Measurements from ENCODE around the gene EPHB4.
"Not testable (repeated sequence)": the region's sequence is repeated elsewhere in the genome, so short reads cannot be mapped to it uniquely, and the experiment has no call there.

EPHB4 gene

DNA sequence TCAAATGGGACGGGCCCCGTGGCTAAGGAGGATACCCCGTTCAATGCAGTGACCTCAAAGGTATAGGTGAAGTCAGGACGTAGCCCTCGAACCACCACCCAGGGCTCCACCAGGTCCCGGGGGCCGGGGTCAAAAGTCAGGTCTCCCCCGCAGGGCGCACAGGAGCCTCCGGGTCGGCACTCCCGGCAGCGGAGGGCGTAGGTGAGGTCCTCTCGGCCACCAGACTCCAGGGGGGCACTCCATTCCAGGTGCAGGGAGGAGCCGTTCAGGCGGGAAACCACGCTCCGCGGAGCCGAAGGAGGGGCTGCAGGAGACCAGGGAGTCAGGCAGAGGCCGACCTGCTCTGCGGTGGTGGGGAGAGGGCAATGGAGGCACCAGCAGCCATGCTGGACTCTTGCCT lies 7.7 kb downstream of the EPHB4 start:
- DNase-seq, result no peak

DNA sequence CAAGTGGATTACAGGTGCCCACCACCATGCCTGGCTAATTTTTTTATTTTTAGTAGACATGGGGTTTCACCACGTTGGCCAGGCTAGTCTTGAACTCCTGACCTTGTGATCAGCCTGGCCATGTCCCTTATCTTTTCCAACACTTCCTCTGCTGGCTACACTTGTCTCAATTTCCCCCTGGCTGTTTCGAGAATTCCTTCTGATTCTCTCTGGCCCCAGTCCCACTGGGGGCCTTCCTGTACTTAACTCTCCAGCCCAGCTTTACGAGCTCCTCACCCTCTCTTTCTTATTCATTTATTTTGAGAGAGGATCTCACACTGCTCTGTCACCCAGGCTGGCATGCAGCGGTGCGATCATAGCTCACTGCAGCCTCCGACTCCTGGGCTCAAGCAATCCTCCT lies 8.5 kb downstream of the EPHB4 start:
- no peak for DNase-seq

GRCh38 chr7:100818366-100818765 lies 9.0 kb downstream of the EPHB4 start:
- no peak for DNase-seq

DNA sequence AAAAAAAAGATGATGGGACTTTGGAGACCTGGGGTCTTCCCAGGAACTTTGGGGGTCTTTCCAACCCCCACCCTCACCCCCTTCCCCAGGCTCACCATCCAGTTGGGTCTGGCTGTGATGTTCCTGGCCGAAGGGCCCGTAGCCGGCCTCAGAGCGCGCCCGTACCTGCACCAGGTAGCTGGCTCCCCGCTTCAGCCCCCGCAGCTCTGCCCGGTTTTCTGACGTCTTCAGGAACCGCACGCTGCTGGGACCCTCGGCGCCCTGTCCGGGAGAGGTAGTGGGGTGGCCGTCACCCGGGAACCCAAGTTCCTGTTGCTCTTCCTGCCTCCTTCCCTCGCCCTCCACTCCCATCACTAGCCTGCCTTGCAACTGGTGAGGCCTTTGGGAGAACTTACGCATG lies 10.2 kb downstream of the EPHB4 start:
- DNase-seq, result no peak

DNA sequence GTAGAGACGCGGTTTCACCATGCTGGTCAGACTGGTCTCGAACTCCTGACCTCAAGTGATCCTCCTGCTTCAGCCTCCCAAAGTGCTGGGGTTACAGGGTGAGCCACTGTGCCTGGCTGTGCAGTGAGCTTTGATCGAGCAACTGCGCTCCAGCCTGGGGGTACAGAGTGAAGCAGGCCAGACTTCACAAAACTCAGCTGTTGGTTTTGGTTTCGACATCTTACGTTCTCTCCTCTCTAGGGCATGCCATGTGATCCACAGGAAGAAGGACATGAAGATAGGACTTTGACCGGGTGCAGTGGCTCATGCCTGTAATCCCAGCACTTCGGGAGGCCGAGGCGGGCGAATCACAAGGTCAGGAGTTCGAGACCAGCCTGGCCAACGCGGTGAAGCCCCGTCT lies 10.8 kb downstream of the EPHB4 start:
- DNase-seq, result not testable (repeated sequence)

DNA sequence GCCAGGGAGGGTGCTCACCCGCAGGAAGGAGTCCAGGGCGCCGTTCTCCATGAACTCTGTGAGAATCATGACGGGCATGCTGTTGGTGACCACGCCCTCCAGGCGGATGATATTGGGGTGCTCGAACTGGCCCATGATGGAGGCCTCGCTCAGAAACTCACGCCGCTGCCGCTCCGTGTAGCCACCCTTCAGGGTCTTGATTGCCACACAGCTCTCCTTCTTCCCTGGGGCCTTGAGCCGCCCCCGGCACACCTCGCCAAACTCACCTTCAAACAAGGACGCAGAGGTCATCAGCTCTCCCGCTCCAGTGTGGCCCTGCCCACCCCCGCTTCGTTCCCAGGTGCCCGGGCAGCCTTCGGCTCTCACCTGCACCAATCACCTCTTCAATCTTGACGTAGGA lies 14.6 kb downstream of the EPHB4 start:
- no peak for DNase-seq

GRCh38 chr7:100811480-100811879 lies 15.8 kb downstream of the EPHB4 start:
- DNase-seq, result no peak

- DNase-seq, result no peak
Measured at GRCh38 chr7:100808354-100808875, 18.9 kb downstream of the EPHB4 start.

GRCh38 chr7:100806883-100807282 lies 20.4 kb downstream of the EPHB4 start:
- not testable (repeated sequence) for DNase-seq

- DNase-seq, result no peak
Measured at GRCh38 chr7:100806276-100806675, 21.0 kb downstream of the EPHB4 start.

GRCh38 chr7:100804681-100805431 lies 22.5 kb downstream of the EPHB4 start:
- no peak for DNase-seq

DNA sequence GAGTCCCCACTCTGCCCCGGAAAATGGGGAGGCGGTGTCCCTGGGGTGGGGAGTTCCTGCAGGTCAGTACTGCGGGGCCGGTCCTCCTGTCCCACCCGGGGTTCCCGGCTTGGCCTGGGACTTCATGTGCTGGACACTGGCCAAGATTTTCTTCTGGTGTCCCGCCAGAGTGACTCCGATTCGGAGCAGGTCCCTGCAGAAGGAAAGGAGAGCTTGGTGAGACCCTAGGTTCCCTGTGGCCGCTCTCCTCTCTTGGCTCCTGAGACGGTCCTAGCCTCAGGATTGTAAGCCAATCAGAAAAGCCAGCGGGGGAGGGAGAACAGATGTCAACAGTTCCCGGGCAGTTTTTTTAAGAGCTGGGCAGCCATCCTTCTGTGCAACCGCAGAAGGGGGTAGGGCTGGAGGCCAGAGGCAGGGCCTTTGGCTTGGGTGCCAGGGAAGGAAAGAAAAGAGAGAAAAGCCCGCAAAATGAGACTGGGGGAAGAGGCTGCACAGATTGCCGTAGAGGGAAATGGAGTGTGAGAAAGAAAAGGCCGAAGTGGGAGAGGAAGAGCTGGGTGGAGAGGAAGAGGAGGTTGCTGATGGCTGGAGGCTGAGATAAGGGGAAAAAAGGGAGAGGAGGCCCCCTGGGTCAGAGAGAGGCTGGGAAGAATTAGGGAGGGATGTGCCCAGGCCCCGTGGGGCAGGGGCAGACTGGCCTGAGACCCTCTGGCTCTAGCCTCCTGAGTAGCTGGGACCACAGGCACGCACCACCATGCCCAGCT lies 23.7 kb downstream of the EPHB4 start:
- peak; percentile 96 for DNase-seq

GRCh38 chr7:100802951-100803350 lies 24.4 kb downstream of the EPHB4 start:
- DNase-seq, result no peak

DNA sequence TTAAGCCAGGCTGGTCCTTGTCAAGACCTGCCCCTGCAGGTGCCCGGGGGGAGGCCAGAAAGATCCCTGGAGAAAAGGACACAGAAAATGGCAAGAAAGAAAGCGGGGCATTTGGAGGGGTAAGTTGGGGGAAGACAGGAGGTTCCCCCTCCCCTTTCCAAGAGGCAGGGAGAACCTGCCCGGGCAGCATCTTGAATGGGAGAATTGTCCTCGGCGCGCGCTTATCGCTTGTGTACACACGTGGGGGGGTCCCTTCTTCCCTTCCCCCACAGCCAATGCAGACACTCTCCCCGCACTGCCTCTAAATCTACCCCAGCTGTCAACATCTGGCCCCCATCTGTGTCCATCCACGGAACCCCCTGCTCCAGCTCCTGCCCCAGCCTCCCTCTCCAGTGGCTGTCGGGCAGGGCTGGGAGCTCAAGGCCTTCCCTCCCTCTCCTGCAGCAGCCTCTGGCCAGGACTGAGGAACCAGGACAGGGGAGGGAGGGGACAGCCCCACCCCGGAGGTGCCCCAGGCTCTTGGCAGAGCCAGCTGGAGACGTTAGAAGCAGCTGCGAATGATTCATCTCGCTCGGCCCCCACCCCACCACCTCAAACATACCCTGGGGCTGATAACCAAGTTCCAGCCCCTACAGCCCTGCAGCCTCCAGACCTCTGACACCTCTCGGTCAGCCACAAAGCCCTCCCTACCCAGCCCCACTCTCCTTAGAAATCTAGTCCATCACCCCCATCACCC lies 25.3 kb downstream of the EPHB4 start:
- no peak for DNase-seq

DNA sequence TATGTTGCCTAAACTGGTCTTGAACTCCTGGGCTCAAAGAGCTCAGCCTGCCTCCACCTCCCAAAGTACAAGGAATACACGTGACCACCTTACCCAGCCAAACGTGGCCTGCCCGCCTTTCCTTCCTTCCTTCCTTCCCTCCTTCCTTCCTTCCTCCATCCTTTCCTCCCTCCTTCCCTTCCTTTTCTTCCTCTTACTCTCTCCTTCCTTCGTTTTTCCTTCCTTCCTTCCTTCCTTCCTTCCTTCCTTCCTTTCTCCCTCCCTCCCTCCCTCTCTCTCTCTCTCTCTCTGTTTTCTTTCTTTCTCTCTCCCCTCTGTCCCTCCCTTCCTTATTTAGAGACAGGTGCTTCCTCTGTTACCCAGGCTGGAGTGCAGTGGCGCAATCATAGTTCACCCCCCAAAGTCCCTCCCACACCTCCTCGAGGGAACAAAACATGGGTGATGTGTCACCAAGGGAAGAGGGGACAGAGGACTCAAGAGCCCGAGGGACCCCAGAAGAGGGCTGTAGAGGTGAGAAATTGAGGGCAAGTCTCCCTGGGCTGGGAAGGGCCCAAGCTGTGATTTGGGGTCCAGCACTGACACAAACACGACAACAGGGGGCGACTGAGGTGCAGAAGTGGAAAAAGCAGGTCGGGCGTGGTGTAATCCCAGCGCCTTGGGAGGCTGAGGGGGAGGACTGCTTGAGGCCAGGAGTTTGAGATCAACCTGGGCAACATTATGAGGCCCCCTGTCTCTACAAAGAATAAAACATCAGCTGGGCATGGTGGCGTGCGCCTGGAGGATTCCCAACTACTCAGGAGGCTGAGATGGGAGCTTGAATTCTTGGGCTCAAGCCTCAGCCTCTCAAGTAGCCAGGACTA lies 28.1 kb downstream of the EPHB4 start:
- peak; percentile 82 for DNase-seq

DNA sequence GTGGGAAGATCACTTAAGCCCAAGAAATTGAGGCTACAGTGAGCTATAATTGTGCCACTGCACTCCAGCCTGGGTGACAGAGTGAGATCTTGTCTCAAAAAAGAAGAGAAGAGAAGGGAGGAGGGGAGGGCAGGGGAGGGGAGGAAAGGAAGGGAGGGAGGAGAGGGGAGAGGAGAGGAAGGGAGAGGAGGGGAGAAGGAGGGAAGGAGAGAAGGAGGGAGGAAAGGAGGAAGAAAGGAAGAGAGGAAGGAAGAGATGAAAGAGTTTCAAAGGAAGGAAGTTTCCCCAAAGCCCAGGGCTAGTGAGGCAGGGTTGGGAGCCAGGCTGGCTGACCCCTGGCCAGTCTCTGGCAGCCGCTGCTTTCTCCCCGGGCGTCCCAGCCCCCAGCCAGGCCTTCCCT lies 32.6 kb downstream of the EPHB4 start:
- no peak for DNase-seq

- DNase-seq, result no peak
Measured at GRCh38 chr7:100793806-100794660, 33.3 kb downstream of the EPHB4 start.

DNA sequence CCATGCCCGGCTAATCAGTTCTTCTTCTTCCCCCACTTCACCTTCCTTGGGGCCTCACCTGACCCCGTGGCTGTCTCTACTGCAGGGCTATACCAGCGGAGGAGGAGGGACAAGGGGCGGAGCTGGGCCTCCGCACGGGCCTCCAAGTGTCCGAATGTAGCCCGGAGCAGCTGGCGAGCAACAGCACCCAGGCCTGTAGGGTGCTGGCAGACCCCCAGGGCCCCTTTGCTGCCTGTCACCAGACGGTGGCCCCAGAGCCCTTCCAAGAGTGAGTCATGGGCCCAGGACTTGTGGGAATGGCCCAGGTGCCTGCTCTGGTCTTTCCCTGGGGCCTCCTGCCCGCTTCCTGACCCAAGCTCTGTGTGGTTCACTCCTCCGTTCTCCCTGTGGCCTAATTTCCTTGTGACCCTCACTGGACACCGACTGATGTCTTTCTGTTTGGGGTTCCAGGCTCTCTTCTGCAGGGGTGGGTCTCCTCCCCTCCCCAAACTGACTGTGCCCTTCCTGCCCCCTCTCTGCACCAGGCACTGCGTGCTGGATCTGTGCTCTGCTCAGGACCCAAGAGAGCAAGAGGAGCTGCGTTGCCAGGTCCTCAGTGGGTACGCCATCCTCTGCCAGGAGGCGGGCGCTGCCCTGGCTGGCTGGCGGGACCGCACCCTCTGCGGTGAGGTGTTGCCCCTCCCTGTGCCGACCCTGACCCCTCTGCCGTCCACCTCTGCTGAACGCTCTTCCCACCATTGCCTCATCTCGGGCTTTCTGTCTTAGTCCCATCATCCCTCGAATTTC lies 35.2 kb downstream of the EPHB4 start:
- no peak for DNase-seq

DNA sequence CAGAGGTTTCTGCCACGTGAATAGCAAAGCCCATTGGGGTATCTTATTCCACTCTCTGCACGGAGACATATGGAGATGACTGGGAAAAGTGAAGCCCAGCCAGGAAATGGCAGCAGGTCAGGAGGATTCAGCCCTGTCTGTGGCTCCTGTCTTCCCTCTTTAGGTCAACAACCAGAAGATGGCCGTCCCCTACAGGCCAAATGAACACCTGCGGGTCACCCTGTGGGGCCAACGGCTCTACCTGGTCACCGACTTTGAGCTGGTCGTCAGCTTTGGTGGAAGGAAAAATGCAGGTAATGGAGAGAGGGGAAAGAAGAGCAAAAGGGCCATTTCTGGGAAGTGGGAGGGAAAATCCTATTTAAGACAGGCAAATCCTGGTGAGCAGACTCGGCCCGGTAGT lies 38.3 kb downstream of the EPHB4 start:
- no peak for DNase-seq

DNA sequence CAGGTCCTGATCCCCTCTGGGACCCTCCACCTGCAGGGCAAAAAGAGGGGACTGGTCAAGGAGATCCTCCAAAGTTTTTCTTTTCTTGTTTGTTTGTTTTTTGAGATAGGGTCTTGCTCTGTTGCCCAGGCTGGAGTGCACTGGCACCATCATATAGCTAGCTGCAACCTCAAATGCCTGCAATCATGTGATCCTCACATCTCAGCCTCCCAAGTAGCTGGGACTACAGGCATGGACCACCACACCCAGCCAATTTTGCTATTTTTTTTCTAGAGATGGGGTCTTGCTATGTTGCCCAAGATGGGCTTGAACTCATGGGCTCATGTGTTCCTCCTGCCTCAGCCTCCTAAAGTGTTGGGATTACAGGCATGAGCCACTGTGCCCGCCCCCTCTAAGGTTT lies 41.0 kb downstream of the EPHB4 start:
- DNase-seq, result no peak

GRCh38 chr7:100785878-100786277 lies 41.4 kb downstream of the EPHB4 start:
- DNase-seq, result no peak
